Endometrial microvascular endothelial cells (primary cell): ENCODE data around the gene CSTF1. TPM values are rescaled to one million over a fixed set of nuclear protein-coding genes. Genes with fewer than 3 reads are reported as not detected.

Experiments used
- in situ Hi-C: cut with HindIII; loops from 2 replicates; pipeline ENCODE4 v1.10.0; 2017; ENCODE audit warnings: low sequenced_read_pairs, low pct_unique_long_range_greater_than_20kb; ENCODE audit errors: inconsistent ontology term
- total RNA-seq: library from RNA; depleted of rRNA; stranded (reverse); fragments of >200 nt; gene quantifications from one replicate; pipeline ENCODE4 v1.2.3, GENCODE V29; 2015; ENCODE audit errors: inconsistent ontology term

CSTF1 gene
- total RNA-seq, 1 donor from 2014 or later, result 53.6 TPM

DNA sequence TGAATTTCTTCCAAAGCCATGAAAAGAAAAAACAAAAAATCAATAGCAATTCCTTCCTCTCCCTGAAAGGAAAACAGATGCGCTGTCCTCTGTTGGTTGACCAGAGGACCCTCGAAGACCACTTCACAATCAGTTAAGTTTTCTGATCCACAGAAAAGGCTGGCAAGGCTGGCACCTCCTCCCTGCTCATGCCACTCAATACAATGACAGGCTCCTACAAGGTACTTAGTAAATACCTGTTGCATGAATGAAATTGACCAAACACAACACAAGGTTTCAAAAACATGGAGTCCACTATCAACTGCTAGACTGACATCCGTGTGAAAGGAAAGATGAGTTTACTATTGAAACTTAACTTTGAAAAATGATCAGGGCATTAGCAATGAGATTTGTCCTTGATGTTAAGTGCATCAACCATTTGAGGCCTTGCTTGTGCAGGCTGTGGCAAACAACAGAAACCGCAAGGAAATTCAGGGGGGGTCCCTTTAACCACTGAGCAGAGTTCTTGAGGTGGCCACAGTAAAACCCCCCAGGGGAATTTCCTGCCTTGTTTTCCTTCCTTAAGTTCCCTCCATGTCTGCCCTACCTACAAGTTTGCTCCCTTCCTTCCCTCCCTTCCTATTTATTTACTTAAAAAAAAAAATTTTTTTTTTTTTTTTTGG lies 48.0 kb downstream of the CSTF1 start:
- in situ Hi-C loops, result no loop called here

DNA sequence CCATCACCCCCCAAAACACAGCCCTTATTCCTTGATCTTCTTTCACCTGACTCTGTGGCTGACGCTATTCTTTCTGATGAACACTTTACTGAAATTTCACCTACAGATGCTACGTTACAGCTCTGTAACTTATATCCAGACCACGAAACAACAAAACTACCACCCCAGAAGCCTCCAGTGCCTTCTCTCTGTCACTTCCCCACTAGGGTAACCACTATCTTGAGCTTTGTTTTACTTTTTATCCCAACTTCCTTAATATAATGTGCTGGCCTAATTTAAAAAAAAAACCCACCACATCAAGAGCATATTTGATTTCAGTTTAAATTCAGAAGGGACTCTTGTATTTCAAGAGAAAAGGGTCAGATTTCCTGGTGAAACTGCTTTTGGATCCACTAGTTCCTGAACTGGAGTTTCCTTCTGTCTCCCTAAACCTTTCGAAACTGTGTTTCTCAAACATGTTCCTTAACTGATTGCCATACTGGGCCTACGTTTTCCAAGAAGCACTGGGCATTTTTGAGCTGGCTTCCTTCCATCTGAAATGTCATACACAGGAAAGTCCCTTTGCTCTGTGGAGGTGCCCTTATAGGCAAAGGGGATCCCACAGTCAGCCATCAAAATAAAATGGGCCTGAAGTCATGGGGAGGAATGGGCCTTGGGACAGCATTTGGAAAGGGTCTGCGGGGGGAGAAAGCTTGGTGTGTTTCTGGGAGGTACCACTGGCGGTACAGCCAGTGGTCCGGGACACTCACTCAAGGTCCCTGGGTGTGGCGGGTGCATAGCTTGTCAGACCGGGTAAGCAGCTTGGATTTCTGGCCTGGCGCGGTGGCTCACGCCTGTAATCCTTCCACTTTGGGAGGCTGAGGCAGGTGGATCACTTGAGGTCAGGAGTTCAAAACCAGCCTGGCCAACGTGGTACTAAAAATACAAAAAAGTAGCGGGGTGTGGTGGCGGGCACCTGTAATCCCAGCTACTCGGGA lies 50.2 kb downstream of the CSTF1 start:
- in situ Hi-C loops, result no loop called here

DNA sequence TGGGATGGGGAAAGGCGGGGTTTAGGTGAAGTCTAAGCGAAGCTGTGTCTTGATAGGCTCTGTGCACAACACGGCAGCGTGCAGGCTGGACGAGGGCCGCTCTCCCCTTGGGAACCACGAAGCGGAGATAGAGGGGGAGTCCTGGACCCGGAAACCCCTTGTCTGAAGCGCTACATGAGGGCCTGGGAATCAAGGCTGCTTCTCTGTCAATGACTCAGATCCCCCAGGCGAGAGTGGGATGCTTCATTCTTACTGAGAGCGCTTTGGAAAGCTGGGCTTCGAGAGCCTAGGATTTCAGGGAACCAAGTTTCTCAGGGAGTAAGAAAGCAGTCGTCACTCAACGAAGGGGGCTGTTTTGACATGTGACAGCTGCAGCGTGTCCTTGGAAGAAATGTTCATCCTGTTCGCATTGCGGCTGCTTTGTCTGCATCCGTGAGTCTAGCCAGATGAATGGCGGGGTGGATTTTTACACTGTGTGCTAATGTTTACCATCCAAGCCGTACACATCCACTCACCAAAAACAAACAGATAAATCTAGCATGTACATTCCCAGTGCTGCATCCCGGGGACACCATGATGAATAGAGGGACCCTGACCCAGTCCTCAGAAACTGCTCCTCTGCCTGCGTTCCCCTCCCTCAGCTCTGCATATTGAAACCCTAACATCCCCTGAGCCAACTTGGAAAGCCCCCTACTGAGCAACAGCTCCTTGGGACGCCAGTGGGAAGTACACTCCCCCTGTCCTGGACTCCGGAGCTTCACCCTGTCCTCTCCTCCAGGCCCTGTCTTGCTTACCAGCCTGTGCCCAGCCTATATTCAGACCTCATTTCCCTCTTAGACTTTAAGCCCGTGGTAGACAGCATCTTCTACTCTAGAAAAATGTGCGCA lies 51.5 kb downstream of the CSTF1 start:
- in situ Hi-C loops, result no loop called here

DNA sequence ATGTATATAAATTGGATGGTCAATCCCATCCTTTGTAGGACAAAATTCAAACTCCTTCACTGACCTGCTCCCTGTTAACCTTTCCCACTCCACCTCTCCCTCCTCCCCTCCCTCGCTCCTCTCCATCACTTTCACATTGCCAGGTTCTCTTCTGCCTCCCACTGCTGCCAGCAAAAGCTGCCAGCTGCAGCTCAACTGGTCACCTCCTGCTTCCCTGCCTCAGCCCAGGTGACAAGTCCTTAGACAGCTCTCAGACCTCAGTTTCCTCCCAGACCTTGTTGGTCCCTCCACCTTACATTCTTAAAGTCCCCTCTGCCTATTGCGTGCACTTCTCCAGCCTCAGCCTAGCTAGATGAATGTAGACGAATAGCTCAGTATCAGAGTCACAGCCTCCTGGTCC lies 52.7 kb downstream of the CSTF1 start:
- in situ Hi-C loops, result no loop called here

DNA sequence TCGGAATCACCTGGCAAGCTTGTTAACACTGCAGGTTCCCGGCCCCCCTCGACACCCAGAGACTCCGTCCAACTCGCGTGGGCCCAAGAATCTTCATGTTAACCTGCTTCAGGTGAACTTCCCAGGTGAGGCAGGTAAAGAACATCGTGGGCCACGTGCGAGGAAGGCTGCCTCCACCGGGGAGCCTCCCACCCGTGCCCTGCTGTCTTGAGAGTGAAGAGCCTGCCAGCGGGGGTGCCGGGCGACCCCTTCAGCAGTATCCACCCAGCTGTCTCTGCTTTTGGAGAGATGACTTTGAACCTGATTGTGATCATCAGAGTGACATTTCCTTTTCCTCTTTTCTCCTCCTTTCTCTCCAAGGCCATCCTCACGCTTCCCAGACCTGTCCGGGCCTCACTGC lies 53.1 kb downstream of the CSTF1 start:
- in situ Hi-C loops, result no loop called here

DNA sequence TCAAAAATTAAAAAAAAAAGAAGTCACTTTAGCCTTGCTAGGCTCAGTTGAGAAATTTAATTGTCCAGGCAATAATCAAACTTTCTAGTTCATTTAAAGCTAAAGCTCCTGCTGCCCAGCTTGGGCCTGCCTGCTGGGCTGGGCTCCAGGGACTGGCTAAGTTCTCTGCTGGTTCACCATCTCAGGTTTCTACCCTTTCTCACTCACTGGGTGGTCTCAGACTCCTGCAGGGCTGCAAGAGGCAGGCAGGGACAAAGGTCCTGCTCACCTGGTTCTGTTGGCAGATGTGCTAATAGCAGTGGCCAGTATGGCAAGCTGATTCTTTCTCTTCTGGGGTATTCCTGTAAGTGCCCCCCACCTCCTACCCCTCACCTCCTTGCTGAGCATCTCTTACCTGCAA lies 54.8 kb downstream of the CSTF1 start:
- in situ Hi-C loops, result no loop called here

DNA sequence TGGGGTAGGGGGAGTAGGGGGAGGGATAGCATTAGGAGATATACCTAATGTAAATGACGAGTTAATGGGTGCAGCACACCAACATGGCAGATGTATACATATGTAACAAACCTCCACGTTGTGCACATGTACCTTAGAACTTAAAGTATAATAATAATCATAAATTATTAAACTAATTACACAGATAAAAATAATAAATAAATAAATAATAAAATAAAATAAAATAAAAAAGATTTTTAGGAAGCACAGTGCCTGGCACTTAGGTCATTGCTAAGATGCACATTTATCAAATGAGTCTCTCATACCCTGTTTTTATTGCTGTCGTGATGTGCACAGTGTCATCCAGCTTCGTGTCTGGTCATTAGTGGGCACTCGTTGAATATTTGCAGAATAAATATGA lies 57.0 kb downstream of the CSTF1 start:
- in situ Hi-C loops, result no loop called here

DNA sequence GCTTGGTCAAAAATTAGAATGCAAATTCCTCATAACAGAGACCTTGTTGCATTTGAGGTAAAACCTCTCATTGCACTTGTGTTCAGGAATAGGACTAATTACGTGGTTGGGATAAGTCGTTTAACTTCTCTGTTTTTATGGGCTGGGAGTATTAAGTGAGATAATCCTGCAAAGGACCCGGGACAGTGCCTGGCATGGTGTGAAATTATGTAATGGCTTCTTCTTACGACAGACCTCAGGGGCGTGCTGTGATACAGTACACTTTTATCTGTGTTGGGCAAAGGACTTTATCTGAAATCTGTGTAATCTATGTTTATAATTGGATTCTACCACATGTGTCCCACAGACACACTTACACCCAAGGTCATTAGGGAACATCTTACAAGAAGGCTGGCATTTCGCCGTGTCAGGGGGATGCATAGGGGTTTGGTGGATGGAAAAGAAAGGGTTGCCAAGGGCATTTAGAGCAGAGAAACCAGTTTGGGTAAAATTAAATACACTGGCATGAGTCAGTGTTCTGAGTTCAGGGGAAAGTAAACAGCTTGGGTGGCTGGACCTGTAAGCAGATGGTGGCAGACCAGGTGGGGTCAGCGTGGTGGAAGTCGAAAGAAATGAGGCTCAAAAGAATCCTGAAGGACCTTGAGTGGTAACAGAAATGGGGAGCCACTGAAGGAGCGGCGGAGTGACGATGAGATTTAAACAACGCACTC lies 58.8 kb downstream of the CSTF1 start:
- in situ Hi-C loops, result no loop called here

DNA sequence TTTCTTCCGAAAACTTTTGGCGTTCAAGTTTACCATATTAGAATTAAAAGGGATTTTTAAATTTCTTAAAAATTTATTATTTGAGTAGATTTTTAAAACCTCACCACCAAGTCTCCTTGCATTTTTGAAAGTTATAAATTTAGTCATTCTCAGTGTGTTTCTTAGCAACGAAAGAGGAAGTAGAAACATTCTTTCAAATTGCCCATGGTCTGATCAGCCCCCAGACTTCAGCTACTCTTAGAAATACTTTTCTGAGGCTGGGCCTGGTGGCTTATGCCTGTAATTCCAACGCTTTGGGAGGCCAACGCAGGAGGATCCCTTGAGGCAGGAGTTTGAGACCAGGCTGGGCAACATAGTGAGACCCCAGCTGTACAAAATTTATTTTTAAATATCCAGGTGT lies 60.9 kb downstream of the CSTF1 start:
- in situ Hi-C loops, result no loop called here

DNA sequence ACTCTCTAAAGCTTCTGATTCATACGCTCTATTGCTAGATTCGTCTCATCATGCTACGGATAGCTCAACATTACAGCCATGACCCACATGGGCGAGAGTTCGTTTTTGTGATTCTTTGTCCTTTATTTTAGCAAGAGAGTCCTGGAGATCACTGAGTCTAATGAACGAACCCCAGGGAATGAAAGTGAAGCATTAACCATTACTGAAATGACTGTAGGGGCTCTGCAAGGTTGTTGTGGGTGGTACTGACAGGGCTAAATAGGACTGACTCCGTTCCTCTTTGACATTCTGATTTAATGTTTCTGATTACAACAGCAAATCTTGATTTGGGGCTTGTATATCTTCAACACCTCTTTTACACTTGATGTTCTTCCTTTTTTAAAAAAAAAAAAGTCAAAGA lies 62.3 kb downstream of the CSTF1 start:
- in situ Hi-C loops, result no loop called here

Other genes starting within 250 kb of the CSTF1 start
- not detected for gene MC3R, start 143.9 kb upstream of the CSTF1 start, total RNA-seq
- gene FAM210B, start 33.7 kb upstream of the CSTF1 start, total RNA-seq, result 37.5 TPM
- 72.0 TPM for gene AURKA, start 430 bp upstream of the CSTF1 start, total RNA-seq
- gene CASS4, start 19.6 kb downstream of the CSTF1 start, total RNA-seq, result 0.28 TPM
- 69.7 TPM for gene RTF2, start 76.0 kb downstream of the CSTF1 start, total RNA-seq
- gene FAM209A, start 132.1 kb downstream of the CSTF1 start, total RNA-seq, result not detected
- gene FAM209B, start 140.6 kb downstream of the CSTF1 start, total RNA-seq, result not detected
- gene TFAP2C, start 236.7 kb downstream of the CSTF1 start, total RNA-seq, result not detected